Fibroblast of skin of abdomen (primary cell): Measurements from ENCODE around the gene MRPL22.
"Not testable (repeated sequence)": the region's sequence is repeated elsewhere in the genome, so short reads cannot be mapped to it uniquely, and the experiment has no call there.

Experiments
- DNase-seq: peaks from one replicate; pipeline ENCODE4 v3.0.0-alpha.2; 2013

MRPL22 gene

GRCh38 chr5:154999865-155000264, 59.0 kb downstream of the MRPL22 start:
- DNase-seq = no peak

GRCh38 chr5:155001523-155001922, 60.6 kb downstream of the MRPL22 start:
- no peak for DNase-seq

DNA sequence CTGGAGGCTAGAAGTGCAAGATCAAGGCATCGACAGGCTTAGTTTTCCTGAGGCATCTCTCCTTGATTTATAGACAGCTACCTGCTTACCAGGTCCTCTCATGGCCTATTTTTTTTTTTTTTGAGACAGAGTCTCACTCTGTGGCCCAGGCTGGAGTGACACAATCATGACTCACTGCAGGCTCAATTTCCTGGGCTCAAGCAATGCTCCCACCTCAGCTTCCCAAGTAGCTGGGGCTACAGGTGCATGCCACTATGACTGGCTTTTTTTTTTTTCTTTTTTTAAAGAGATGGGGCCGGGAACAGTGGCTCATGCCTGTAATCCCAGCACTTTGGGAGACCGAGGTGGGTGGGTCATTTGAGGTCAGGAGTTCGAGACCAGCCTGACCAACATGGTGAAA, 61.8 kb downstream of the MRPL22 start:
- DNase-seq = not testable (repeated sequence)

DNA sequence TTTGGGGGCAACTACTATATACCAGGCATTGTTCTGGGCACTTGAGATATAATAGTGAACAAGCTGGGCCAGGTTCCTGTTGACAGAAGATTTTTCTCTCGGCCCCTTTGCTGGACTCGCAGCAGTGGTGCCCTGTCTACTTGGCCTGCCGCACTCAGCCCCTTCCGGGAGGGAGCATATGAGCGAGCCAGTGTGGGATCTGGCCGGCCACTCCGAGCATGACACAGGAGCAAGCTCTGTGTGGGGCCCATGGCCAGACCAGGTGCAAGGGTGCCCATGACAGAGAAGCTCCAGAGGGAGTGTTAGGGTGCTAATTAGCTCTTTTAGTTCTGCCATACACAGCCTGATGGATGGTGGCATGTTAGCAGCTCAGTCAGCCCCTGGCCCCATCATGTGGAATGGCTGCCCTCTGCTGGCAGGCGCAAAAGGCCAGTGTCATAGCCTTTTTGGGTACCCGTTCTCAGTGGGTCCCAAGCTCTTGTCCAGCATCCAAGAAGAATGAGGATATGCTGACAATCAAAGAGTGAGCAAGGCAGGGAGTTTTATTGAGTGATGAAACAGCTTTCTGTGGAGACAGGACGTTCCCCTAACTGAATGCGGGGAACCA, 63.4 kb downstream of the MRPL22 start:
- no peak for DNase-seq

DNA sequence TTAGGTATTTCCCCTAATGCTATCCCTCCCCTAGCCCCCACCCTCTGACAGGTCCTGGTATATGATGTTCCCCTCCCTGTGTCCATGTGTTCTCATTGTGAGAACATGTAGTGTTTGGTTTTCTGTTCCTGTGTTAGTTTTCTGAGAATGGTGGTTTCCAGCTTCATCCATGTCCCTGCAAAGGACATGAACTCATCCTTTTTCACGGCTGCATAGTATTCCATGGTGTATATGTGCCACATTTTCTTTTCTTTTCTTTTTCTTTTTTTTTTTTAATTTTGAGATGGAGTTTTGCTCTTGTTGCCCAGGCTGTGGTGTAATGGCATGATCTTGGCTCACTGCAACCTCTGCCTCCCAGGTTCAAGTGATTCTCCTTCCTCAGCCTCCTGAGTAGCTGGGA, 65.4 kb downstream of the MRPL22 start:
- not testable (repeated sequence) for DNase-seq

- DNase-seq = no peak
These were observed 67.8 kb downstream of the MRPL22 start for GRCh38 chr5:155008669-155009068.

GRCh38 chr5:155010881-155011280, 70.0 kb downstream of the MRPL22 start:
- no peak for DNase-seq

- DNase-seq = no peak
These were observed 72.7 kb downstream of the MRPL22 start, which contains the start of gene KIF4B for GRCh38 chr5:155013526-155013925. TSS of gene KIF4B (plus strand) at chr5:155013755. CDS start at chr5:155013860, 105 bp downstream.

GRCh38 chr5:155015239-155015638, 74.4 kb downstream of the MRPL22 start:
- no peak for DNase-seq

DNA sequence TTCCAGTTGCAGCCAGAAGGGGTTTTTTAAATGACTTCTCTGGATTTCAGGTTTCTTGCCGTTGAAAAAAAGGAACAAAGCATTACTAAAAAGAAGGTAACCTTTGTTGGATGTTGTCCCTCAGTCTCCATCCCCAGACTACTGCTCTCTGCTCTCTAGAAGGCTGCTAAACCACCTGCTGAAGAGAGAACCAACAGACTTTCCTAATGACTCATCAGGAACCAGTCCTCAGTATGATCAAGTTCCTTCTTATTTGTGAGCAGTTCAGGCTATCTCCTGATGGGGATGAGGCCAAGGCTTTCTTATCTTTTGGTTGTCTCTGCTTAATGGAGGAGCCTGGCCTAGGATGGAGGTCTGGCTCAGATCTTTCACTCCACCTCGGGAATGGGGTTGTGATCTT, 76.7 kb downstream of the MRPL22 start:
- DNase-seq = no peak
